Stimulated activated effector memory CD8-positive, alpha-beta T cell treated with anti-CD3 and anti-CD28 coated beads, Interleukin-12 subunit alpha, Interleukin-12 subunit beta, amount 100 ng/mL, for 72 hours (primary cell): ENCODE measurements around the gene GNG7.
"Not testable (repeated sequence)": the region's sequence is repeated elsewhere in the genome, so short reads cannot be mapped to it uniquely, and the experiment has no call there.

Source experiments
- ATAC-seq: fragments of 150-1000 bp; cut with Tn5 transposase; 2 replicates; pipeline ENCODE4 v1.10.0; 2021
- DNase-seq, 2 donors: peaks; one replicate each; pipeline ENCODE4 v3.0.0; 2021 to 2022; ENCODE audit warnings: low spot score in 2 of 2
- H3K27ac Mint-ChIP-seq: one replicate; pipeline ENCODE4 v1.8.0; 2022; ENCODE audit warnings: mild to moderate bottlenecking, mixed read lengths
- H3K36me3 Mint-ChIP-seq: one replicate; pipeline ENCODE4 v1.8.0; 2022; ENCODE audit warnings: mild to moderate bottlenecking, mixed read lengths
- H3K4me1 Mint-ChIP-seq: one replicate; pipeline ENCODE4 v1.8.0; 2022; ENCODE audit warnings: mixed read lengths
- H3K4me3 Mint-ChIP-seq: one replicate; pipeline ENCODE4 v1.8.0; 2022; ENCODE audit warnings: mild to moderate bottlenecking, mixed read lengths
- H3K9me3 Mint-ChIP-seq: one replicate; pipeline ENCODE4 v1.8.0; 2022; ENCODE audit warnings: mixed read lengths

GNG7 gene

DNA sequence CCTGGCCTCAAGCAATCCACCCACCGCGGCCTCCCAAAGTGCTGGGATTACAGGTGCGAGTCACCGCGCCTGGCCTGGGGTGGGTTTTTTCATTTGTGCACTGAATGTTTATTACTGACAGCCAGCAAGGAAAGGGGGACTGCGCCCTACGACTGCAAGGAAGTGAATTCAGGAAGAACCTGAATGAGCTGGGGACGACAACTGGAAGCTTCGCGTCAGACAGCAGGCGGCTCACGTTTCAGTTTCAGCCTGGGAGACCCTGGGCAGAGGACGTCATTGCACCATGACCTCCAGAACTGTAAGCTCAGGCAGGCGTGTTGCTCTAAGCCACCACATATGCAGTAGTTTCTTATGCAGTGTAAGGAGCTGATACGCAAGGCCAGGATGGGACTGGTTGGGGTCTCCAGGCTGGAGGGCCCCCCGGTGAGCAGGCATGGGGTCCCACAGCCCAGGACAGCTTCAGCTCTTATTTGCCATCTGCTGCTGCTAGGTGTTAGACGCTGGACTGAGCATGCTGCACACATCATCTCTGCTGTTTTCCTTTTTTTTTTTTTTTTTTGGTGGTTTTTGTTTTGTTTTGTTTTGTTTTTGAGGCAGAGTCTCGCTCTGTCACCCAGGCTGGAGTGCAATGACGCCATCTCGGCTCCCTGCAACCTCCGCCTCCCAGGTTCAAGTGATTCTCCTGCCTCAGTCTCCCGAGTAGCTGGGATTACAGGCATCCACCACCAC lies 160.0 kb downstream of the GNG7 start:
- Mint-ChIP-seq H3K9me3 (peaks cover 2% of the 10 kb centered on the region), H3K36me3 (peaks cover 6% of the 10 kb centered on the region), H3K4me3 (peak overlapping the region; percentile 63), H3K27ac (no peak overlapping the region), H3K4me1 (peaks cover 26% of the 10 kb centered on the region)
- ATAC-seq (peak; percentile 14), DNase-seq (no peak)

DNA sequence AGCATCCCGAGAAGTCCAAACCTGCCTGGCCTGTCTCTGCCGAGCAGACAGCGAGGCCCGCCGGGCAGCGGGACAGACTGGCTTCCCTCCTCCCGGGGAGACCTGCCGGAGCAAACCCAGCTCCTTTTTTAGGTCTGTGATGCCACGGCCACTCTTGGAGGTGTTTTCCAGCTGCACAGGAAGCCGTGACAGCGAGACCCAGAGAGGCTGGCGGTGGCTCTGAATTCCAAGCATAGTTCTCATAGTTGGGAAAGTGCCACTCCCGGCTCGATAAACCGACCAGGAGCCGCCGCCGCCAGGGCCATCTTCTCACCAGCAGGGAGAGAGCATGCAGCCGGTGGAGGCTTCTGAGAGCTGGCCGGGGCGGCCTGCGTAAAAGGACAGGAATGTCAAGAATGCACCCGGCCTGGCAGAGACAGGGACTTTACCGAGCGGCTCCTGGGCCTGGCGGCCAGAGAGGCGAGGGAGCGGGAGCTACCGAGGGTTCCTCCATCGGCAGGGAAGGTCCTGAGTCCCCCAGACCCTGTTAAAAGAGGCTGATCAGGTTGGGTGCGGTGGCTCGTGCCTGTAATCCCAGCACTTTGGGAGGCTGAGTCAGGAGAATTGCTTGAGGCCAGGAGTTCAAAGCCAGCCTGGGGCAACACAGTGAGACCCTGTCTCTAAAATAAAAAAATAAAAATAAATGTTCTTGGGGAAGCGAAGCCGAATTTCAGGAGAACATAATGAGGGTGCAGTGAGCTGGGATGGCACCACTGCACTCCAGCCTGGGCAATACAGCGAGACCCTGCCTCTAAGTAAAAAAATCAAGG lies 161.6 kb downstream of the GNG7 start:
- peaks cover 31% of the 10 kb centered on the region for H3K4me1 Mint-ChIP-seq

DNA sequence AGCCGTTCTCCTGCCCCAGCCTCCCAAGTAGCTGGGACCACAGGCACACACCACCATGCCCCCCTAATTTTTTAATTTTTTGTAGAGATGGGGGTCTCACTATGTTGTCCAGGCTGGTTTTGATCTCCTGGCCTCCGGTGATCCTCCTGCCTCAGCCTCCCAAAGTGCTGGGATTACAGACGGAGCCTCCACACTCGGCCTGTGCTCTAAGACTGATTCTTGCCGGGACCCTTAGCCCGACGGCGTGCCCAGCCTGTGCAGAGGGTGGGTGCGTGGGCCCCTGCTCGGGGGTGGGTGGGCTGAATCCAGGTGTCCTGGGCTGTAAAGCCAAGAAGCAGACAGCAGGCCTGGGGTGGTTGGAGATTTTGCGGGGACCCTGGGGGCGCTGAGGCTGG lies 162.2 kb downstream of the GNG7 start:
- no peak for DNase-seq
- Mint-ChIP-seq H3K4me3 (no peak overlapping the region), H3K4me1 (peaks cover 35% of the 10 kb centered on the region), H3K36me3 (peaks cover 9% of the 10 kb centered on the region), H3K9me3 (peaks cover 2% of the 10 kb centered on the region), H3K27ac (no peak overlapping the region)
- no peak for ATAC-seq

More for the DNA sequence above, 161.6 kb downstream of the GNG7 start:
- H3K4me3 Mint-ChIP-seq = no peak overlapping the region
- no peak for ATAC-seq
- no peak for DNase-seq
- peaks cover 9% of the 10 kb centered on the region for H3K36me3 Mint-ChIP-seq
- H3K9me3 Mint-ChIP-seq = peaks cover 2% of the 10 kb centered on the region
- H3K27ac Mint-ChIP-seq = no peak overlapping the region

DNA sequence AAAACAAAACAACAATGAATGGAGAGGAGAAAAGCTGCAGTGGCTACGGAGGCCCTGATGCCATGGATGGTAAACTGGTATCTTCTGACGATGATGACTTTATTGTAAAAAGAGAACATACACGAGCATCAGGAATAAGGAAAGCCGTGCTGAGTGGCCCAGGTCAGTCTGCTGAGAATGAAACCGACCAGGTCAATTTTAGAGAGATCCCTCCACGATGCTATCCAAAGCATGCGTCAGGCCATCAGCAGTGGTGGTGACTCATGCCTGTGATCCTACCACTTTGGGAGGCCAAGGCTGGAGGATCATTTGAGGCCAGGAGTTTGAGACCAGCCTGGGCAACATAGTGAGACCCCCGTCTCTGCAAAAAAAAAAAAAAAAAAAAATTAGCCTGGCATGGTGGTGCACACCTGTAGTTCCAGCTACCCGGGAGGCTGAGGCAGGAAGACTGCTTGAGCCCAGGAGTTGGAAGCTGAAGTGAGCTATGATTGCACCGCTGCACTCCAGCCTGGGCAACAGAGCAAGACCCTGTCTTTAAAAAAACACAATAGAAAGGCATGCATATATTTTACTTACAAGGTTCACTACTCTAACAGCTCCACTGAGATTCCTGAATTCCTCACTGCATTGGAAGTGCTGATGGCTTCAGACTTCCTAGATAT lies 164.3 kb downstream of the GNG7 start:
- no peak for ATAC-seq
- peak overlapping the region; percentile 65 for H3K27ac Mint-ChIP-seq
- no peak for DNase-seq
- H3K9me3 Mint-ChIP-seq = peaks cover 2% of the 10 kb centered on the region
- peaks cover 9% of the 10 kb centered on the region for H3K36me3 Mint-ChIP-seq
- H3K4me3 Mint-ChIP-seq = peak overlapping the region; percentile 22
- peaks cover 45% of the 10 kb centered on the region for H3K4me1 Mint-ChIP-seq

DNA sequence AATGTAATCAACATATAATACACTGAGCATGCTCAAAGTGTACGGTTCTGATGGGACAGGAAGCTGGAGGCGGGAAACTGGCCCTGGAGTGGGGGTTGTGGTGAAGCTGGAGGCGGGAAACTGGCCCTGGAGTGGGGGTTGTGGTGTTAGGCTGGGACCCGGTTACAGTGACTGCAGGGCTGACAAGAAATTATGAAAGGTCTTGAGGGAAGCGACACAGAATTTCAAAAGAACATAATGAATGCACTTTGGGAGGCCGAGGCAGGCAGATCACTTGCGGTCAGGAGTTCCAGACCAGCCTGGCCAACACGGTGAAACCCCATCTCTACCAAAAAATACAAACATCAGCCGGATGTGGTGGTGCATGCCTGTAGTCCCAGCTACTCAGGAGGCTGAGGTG lies 164.9 kb downstream of the GNG7 start:
- H3K4me3 Mint-ChIP-seq = peak overlapping the region; percentile 22
- peaks cover 45% of the 10 kb centered on the region for H3K4me1 Mint-ChIP-seq
- H3K36me3 Mint-ChIP-seq, H3K9me3 Mint-ChIP-seq: not testable (repeated sequence)
- ATAC-seq (peak; percentile 94), DNase-seq (peak; percentile 28 to 86)
- H3K27ac Mint-ChIP-seq = peak overlapping the region; percentile 65

- ATAC-seq (no peak), DNase-seq (no peak)
- Mint-ChIP-seq H3K4me3 (no peak overlapping the region), H3K36me3 (peaks cover 9% of the 10 kb centered on the region), H3K9me3 (peaks cover 2% of the 10 kb centered on the region), H3K27ac (no peak overlapping the region), H3K4me1 (peaks cover 51% of the 10 kb centered on the region)
These were observed 166.0 kb downstream of the GNG7 start for GRCh38 chr19:2536461-2536860.

- H3K4me3 Mint-ChIP-seq = no peak overlapping the region
- peak overlapping the region; percentile 24 for H3K27ac Mint-ChIP-seq
- H3K4me1 Mint-ChIP-seq = peaks cover 44% of the 10 kb centered on the region
- no peak for ATAC-seq
- peaks cover 2% of the 10 kb centered on the region for H3K9me3 Mint-ChIP-seq
- no peak for DNase-seq
- H3K36me3 Mint-ChIP-seq = peaks cover 9% of the 10 kb centered on the region
These were observed 168.0 kb downstream of the GNG7 start for GRCh38 chr19:2534423-2535013.

GRCh38 chr19:2533686-2534422 lies 168.6 kb downstream of the GNG7 start:
- no peak for ATAC-seq
- Mint-ChIP-seq H3K27ac (peak overlapping the region; percentile 24), H3K9me3 (peaks cover 2% of the 10 kb centered on the region), H3K4me1 (peaks cover 43% of the 10 kb centered on the region), H3K36me3 (peaks cover 9% of the 10 kb centered on the region), H3K4me3 (no peak overlapping the region)
- no peak for DNase-seq

DNA sequence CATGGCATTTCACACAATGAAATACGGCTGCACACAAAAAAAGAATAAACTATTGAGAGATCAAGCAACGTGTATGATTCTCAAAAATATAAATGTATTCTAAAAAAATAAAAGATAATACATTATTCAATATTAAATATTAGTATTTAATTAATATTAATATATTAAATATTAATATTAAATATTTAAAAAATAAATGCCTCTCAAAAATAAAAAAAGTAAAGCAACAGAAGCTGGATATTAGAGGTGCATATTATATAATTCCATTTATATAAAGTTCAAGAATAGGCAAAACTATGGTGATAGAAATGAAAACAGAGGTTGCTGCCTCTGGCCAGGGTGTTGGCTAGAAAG lies 169.4 kb downstream of the GNG7 start:
- DNase-seq (no peak), ATAC-seq (no peak)
- H3K9me3 Mint-ChIP-seq = peaks cover 2% of the 10 kb centered on the region
- no peak overlapping the region for H3K4me3 Mint-ChIP-seq
- H3K4me1 Mint-ChIP-seq = peaks cover 41% of the 10 kb centered on the region
- peaks cover 8% of the 10 kb centered on the region for H3K36me3 Mint-ChIP-seq
- H3K27ac Mint-ChIP-seq = no peak overlapping the region

DNA sequence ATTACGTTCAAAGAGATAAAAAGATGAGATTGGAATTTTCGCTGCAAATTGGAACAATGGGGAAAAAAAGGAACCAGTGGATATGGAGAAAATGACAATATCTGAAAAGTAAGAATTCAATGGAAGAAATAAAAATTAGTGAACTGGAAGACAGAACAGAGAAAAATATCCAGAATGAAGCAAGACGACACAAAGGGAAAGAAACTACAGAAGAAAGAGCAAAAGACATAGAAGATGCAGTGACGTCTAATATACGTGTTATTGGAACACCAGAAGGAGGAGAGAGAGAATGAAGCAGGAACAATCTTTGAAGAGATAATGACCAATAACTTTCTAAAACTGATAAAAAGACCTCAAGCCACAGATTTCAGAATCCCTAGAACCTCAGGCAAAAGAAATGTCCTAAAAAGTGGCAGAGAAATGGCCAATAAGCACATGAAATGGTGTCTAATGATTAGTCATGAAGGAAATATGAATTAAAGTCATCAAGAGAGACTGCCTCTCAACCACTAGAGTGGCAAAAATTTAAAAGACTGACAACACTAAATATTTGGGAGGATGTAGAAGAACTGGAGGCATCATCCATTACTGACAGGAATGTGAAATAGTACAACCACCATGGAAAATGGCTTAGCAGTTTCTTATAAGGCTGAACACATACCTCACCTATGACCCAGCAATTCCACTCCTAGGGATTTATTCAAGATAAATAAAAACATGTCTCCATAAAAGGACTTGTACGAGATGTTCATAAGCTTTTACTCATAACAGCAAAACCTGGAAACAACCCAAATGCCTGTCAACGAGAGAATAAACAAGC lies 170.0 kb downstream of the GNG7 start:
- no peak for ATAC-seq
- peaks cover 2% of the 10 kb centered on the region for H3K36me3 Mint-ChIP-seq
- no peak for DNase-seq
- H3K4me3 Mint-ChIP-seq = no peak overlapping the region
- no peaks in the 10 kb centered on the region for H3K9me3 Mint-ChIP-seq
- H3K27ac Mint-ChIP-seq = no peak overlapping the region
- H3K4me1 Mint-ChIP-seq = peaks cover 35% of the 10 kb centered on the region

DNA sequence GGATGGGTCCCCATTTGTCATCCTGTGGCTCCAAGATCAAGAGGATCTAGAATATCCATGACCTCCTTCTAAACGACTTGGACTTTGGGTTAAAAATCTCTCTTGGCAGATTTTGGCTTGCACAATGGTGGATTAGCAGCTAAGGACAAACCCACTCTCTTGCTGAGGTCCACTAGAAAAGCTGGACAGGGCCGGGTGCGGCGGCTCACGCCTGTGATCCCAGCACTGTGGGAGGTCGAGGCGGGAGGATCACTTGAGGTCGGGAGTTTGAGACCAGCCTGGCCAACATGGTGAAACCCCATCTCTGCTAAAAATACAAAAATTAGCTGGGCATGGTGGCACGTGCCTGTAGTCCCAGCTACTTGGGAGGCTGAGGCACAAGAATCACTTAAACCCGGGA lies 172.6 kb downstream of the GNG7 start:
- not testable (repeated sequence) for H3K9me3 Mint-ChIP-seq, H3K27ac Mint-ChIP-seq, H3K4me3 Mint-ChIP-seq

GRCh38 chr19:2529473-2529918 lies 173.0 kb downstream of the GNG7 start:
- Mint-ChIP-seq H3K9me3 (no peaks in the 10 kb centered on the region), H3K4me1 (peaks cover 20% of the 10 kb centered on the region), H3K4me3 (no peak overlapping the region), H3K36me3 (no peaks in the 10 kb centered on the region), H3K27ac (no peak overlapping the region)
- ATAC-seq (peak; percentile 26), DNase-seq (no peak)

More for the DNA sequence above, 172.6 kb downstream of the GNG7 start:
- peaks cover 24% of the 10 kb centered on the region for H3K4me1 Mint-ChIP-seq
- not testable (repeated sequence) for DNase-seq, H3K36me3 Mint-ChIP-seq, ATAC-seq

GRCh38 chr19:2528675-2529101 lies 173.8 kb downstream of the GNG7 start:
- H3K9me3 Mint-ChIP-seq = no peaks in the 10 kb centered on the region
- H3K4me3 Mint-ChIP-seq = no peak overlapping the region
- peaks cover 12% of the 10 kb centered on the region for H3K4me1 Mint-ChIP-seq
- no peaks in the 10 kb centered on the region for H3K36me3 Mint-ChIP-seq
- ATAC-seq = no peak
- DNase-seq = no peak
- no peak overlapping the region for H3K27ac Mint-ChIP-seq

DNA sequence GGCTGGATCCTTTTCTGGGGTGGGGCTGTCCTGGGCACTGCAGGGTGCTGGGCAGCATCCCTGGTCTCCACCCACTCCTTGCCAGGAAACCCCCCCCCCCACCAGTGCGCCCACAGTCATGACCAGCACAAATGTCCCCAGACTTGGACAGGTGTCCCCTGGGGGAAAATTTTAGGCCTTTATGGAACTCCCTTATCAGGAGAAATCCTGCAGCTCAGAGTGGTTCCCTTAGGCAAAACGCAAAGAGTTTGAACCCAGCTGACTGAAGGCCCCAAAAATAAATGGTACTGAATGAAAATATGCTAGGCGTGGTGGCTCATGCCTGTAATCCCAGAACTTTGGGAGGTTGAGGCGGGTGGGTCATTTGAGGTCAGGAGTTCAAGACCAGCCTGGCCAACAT lies 174.8 kb downstream of the GNG7 start:
- DNase-seq = no peak
- Mint-ChIP-seq H3K4me1 (peaks cover 6% of the 10 kb centered on the region), H3K4me3 (no peak overlapping the region), H3K9me3 (no peaks in the 10 kb centered on the region), H3K36me3 (no peaks in the 10 kb centered on the region), H3K27ac (no peak overlapping the region)
- ATAC-seq = no peak
